Panc1 (cell line): Measurements from ENCODE around the gene ADARB2.

Experiments used
- REST ChIP-seq, 2 experiments: IDR thresholded peaks; 2 replicates each; pipeline ENCODE4 v1.6.1; 2011 to 2012; ENCODE audit warnings: low read depth in 2 of 2, control low read depth in 1 of 2, low read length in 1 of 2, mild to moderate bottlenecking in 1 of 2, moderate library complexity in 1 of 2; ENCODE audit not compliant: insufficient read depth in 1 of 2
- SIN3A ChIP-seq: IDR thresholded peaks from 2 replicates; pipeline ENCODE4 v1.6.1; 2012; ENCODE audit warnings: low read depth, mild to moderate bottlenecking, low read length, moderate library complexity, borderline replicate concordance; ENCODE audit not compliant: insufficient read depth
- TF ChIP-seq, protein P1 (sequence below): fragments of 450-650 bp; IDR thresholded peaks from 2 replicates; pipeline ENCODE4 v1.5.1; 2017; ENCODE audit warnings: mild to moderate bottlenecking

DNA sequence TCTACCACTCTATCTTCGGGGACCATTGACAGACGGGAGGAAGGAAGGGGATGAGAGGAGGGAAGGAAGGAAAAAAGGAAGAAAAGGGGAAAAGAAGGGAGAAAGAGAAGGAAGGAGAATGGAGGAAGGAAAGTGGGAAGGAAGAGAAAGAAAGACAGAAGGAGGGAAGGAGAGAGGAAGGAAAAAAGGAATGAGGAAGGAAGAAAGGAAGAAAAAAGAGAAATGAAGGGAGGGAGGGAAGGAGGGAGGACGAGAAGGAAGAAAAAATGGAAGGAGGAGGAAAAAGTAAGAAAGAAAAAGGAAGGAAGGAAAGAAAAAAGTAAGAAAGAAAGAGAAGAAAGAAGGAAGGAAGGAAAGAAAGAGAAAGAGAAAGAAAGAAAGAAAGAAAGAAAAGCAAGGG is 128.9 kb downstream of the ADARB2 start:
- TF ChIP-seq, protein P1, sequence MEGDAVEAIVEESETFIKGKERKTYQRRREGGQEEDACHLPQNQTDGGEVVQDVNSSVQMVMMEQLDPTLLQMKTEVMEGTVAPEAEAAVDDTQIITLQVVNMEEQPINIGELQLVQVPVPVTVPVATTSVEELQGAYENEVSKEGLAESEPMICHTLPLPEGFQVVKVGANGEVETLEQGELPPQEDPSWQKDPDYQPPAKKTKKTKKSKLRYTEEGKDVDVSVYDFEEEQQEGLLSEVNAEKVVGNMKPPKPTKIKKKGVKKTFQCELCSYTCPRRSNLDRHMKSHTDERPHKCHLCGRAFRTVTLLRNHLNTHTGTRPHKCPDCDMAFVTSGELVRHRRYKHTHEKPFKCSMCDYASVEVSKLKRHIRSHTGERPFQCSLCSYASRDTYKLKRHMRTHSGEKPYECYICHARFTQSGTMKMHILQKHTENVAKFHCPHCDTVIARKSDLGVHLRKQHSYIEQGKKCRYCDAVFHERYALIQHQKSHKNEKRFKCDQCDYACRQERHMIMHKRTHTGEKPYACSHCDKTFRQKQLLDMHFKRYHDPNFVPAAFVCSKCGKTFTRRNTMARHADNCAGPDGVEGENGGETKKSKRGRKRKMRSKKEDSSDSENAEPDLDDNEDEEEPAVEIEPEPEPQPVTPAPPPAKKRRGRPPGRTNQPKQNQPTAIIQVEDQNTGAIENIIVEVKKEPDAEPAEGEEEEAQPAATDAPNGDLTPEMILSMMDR = no peak
- TF ChIP-seq REST (IDR thresholded peaks at IDR 0.05; ENCODE audit: insufficient read depth in 1 of 2, low read depth in 2 of 2, low read length in 1 of 2) = no peak
- no peak for TF ChIP-seq SIN3A
